ENCODE data around the gene UBAC2.
"Not testable (repeated sequence)": the region's sequence is repeated elsewhere in the genome, so short reads cannot be mapped to it uniquely, and the experiment has no call there.

UBAC2 gene

GRCh38 chr13:99185606-99186005 is 15.0 kb upstream of the UBAC2 start:
- DNase-seq (ENCODE audit: low read depth in 2 of 2): no peak

- no peak for DNase-seq (ENCODE audit: low read depth in 2 of 2)
Measured at GRCh38 chr13:99190147-99190985, 10.3 kb upstream of the UBAC2 start.

- DNase-seq (ENCODE audit: low read depth in 2 of 2): no peak
Measured at GRCh38 chr13:99191336-99191899, 9.2 kb upstream of the UBAC2 start.

- no peak for DNase-seq (ENCODE audit: low read depth in 2 of 2)
Measured at GRCh38 chr13:99191900-99192399, 8.7 kb upstream of the UBAC2 start.

GRCh38 chr13:99192480-99192879 is 8.2 kb upstream of the UBAC2 start:
- DNase-seq (ENCODE audit: low read depth in 2 of 2): no peak

GRCh38 chr13:99193152-99193551 is 7.5 kb upstream of the UBAC2 start:
- DNase-seq (ENCODE audit: low read depth in 2 of 2): no peak

GRCh38 chr13:99196466-99197116 is 4.1 kb upstream of the UBAC2 start:
- no peak for DNase-seq (ENCODE audit: low read depth in 2 of 2)

- DNase-seq (ENCODE audit: low read depth in 2 of 2): no peak
Measured at GRCh38 chr13:99197117-99197651, 3.5 kb upstream of the UBAC2 start.

GRCh38 chr13:99199541-99200431 is 868 bp upstream of the UBAC2 start:
- no peak for DNase-seq (ENCODE audit: low read depth in 2 of 2)

GRCh38 chr13:99203601-99204579 is 3.2 kb downstream of the UBAC2 start:
- no peak for DNase-seq (ENCODE audit: low read depth in 2 of 2)

GRCh38 chr13:99205621-99206220 is 5.1 kb downstream of the UBAC2 start:
- no peak for DNase-seq (ENCODE audit: low read depth in 2 of 2)

GRCh38 chr13:99206226-99206625 is 5.6 kb downstream of the UBAC2 start:
- no peak for DNase-seq (ENCODE audit: low read depth in 2 of 2)

GRCh38 chr13:99206873-99207272 is 6.2 kb downstream of the UBAC2 start:
- no peak for DNase-seq (ENCODE audit: low read depth in 2 of 2)

- DNase-seq (ENCODE audit: low read depth in 2 of 2): no peak
Measured at GRCh38 chr13:99207511-99207910, 6.9 kb downstream of the UBAC2 start.

- no peak for DNase-seq (ENCODE audit: low read depth in 2 of 2)
Measured at GRCh38 chr13:99208185-99208584, 7.5 kb downstream of the UBAC2 start.

- DNase-seq (ENCODE audit: low read depth in 2 of 2): no peak
Measured at GRCh38 chr13:99208845-99209527, 8.3 kb downstream of the UBAC2 start.

GRCh38 chr13:99210627-99211026 is 10.0 kb downstream of the UBAC2 start:
- not testable (repeated sequence) for DNase-seq (ENCODE audit: low read depth in 2 of 2)

GRCh38 chr13:99211421-99212035 is 10.9 kb downstream of the UBAC2 start:
- no peak for DNase-seq (ENCODE audit: low read depth in 2 of 2)

- DNase-seq (ENCODE audit: low read depth in 2 of 2): peak in 1 of 2 donors; percentile 48
Measured at GRCh38 chr13:99214232-99214631, 13.6 kb downstream of the UBAC2 start.

All from activated CD4-positive, alpha-beta T cell treated with anti-CD3 and anti-CD28 coated beads for 24 hours (primary cell).